NCI-H1436 (cell line): ENCODE data around the gene LRP5.

Source experiments
- DNase-seq: peaks from one replicate; lab custom pipeline; 2025; lab: John Stamatoyannopoulos, UW

Gene LRP5

DNA sequence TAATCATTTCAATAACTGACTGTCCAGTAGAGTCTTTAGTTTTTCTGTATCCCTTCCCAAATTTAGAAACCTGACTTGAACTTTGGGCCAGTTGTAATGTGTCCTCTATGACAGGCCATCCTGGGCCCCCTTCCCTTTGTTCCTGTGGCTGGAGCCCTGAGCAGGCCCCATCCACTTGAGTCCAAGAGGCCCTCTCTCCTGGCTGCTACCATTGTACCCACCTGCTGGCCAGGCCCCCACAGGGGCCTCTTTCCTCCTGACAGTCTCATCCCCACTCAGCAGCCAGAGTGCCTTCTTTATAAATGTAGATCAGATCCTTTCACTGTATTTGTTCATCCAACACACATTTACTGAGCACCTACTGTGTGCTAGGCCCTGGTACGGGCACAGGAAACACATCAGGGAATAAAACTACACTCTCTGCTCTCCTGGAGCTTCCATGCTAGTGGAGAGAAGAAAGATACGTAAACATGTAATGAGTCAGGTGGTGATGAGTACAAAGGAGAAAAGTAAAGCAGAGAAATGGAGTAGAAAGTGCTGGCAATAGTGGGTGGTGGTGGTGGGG is 2.7 kb upstream of the LRP5 start:
- DNase-seq = no peak

DNA sequence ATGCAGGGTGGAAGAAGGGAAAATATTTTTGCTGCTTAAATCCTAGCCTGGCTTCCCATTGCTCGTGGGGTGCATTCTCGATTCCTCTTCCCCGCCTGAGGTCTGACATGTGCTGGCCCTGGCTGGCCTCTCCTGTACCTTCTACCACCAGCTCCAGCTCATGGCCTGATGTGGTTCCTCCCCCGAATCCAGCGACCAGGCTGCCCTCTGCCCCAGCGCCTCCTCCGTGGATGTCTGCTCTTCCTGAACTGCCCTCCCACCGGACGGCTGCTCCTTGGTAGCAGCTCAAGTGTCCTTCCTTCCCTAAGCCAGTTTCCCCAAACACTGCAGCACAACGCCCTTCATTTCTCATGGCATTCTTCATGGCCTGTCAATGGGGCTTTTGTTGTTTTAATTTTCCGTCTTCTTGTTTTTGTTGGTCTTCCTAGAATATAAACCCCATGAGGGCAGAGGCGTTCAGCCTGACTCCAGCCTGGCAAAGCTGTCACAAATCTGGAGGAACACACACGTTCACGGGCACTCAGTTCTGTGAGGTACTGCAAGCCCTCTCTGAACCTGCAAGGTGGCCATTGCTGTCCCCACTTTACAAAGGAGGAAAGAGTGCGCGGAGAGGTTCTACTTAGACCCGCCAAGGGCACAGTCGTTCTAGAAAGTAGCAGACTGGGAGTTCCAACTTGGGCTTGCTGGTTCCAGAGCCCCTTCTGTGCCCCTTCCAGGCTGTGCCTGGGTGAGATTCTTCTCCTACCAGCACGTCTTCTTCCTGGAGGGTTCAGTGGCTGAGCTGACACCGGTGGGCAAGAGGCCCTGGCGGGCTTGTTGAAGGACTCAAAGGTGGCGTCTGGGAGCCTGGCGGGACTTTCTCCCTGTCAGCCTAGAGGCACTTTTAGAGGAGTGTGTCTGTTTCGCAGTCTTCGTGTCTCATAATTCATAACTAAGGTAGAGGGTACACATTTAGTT is 953 bp upstream of the LRP5 start:
- no peak for DNase-seq

DNA sequence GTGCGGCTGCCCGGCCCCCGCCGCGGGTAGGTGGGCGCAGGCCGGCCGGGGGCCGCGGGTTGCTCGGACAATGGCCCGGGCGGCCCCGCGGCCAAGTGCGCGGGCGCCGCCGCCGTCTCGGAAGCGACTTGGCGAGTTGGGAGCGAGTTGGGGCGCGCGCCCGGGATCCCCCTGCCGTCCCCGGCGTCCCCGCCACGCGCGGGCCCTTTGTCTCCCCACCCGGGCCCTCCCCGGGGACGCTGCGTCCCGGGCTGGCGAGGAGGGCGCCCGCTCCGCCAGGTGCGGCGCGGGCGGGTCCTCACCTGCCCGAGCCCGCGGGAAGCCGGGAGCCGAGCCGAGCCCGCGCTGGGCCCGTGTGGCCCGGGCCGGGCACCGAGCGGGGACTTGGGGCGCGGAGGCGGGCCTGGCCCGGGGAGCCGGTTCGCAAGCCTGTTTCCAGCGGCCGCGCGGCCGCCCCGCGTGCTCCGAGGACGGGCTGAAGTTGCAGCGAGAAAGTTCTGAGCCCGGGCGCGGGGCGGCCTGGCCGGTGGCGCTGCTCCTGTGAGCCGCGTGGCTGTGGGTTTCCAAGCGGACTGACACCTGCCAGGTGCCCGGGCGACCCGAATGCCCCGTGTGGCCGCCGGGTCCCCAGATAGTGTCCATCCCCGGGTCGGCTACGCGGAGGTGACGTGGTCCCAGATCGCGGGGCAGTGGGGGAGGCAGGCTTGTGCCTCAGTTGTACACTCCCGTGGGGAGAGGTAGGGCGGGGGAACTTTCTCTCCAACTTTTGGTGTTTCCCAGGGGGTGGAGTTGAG is 586 bp downstream of the LRP5 start:
- DNase-seq = no peak

DNA sequence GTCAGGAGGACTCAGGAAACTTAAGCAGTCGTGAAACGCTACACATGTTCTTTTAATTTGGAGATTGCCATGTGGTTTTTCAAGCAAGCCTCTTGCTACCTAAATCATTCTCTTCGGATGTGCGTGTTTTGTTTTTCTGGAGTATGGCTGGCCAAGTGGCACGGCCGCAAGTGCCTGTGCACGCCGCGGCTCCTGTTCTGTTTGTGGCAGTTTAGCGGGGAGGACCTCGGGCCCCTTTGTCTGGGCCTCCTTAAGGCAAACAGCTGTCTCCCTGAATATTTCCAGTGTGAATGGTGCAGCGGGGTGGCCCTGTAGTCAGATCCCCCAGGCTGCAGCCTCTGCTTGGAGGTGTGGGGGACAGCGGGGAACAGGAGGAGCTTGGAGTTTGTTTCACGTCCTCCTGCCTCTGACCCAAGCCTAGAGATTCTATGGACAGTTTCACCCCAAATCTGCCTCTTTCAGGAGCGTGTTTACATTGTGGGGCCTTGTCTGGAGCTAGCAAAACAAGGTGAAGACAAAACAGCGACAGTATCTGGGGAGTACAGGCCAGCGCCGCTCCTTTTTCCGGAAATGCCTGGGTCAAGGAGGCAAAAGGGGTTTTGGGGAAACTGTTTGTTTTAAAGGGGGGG is 1.3 kb downstream of the LRP5 start:
- no peak for DNase-seq

DNA sequence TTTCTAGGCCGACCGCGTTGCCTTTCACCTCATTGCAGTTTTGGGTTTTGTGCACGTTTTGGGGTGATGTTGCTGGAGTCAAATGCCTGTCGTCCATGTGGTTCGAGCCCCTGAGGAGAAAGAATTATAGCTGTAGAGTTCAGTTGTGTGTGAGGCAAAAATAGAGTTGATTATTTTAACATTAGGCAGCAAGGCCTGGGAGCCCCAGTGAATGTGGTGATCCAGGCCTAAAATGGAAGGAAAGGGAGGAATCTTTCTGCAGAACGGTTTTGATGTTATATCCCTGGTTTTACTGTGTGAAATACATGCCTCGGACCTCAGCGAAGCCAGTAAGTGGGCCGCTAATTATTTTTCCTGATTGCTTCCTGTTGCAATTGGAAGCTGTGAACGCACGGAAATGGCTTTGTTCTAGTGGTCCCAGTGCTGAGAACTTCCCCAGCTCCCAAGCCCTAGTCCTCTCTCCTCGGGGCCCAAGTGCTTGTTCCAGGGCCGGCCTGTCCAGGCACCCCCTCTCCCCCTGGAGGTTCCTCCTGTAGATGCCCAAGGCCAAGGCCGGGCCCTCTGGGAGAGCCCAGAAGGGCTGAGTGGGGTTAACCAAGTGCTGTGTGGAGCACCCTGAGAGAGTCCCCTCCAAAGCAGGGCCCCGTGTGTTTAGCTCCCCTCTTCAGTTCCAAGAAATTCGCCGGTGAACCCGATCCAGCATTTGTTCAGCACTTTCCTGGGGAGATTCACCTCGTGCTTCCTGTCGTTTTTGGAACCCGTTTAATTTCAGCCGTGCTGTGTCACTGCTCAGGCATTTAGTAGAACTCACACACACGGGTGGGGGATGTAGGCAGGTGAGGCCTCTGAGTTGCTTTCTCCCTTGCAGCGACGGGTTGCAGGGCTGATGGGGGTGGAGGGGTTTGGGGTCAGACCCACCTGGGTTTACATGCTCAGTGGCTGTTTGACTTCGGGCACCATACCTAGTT is 2.1 kb downstream of the LRP5 start:
- no peak for DNase-seq

DNA sequence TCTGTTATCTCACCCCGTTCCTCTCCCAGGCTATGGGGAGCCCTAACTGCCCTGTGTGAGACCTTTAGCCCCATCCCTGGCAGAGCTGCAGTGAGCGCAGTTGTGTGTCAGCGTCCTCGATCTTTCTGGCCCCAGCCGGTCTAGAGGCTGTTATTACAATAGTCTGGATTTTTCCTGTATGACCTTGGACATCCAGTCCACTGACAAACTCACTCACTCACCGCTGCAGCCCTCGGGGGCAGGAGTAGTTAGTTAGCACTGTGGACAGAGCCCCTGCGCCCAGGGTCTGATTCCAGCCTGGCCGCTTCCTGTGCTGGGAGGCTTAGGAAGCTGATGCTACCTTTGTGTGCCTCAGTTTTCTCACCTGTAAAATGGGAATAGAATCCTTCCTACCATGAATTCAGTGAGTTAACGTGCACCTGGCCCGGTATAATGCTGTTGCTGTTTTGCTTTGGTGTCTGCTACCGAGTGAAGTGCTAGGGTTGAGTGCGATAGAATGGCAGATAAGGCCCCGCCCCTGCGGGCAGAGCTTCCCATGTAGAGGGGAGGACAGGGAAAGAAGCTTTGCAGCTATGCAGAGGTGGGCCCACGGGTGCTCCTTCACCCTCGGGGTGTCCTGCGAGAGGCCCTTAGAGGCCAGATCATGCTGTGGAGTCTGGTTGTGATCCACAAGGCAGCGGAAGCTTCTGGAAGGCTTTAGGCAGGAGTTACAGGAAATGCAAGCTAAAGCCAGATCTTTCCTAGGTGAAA is 3.0 kb downstream of the LRP5 start:
- no peak for DNase-seq

DNA sequence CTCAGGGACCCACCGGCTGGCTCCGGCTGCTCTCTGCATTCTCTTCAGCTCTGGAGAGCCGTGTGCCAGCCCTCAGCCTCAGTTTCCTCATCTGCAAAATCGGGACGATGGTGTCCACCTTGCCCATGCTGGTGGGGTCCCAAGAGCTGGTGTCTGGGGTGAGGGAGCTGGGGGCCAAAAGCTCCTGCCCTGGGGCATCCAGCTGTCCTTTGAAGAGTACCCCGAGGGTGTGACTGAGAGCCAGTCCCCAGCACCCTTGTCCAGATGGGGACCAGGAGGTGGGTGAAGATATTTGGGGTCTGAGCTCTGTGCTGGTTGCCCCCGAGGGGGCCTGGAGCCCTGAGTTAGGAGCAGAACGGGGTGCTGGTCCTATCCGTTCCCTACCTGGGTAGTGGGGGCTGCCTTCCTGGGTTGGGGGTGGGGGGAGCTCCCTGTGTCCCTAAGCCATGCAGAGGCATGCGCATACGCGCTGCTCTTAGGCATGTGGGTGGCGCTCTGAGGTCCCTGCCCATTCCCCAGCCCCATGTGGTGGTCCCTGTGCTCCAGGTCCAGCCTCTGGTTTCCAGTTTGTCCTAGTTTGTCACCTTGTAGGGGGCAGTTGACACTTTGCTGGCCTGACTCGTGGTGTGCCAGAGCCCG is 4.9 kb downstream of the LRP5 start:
- no peak for DNase-seq

DNA sequence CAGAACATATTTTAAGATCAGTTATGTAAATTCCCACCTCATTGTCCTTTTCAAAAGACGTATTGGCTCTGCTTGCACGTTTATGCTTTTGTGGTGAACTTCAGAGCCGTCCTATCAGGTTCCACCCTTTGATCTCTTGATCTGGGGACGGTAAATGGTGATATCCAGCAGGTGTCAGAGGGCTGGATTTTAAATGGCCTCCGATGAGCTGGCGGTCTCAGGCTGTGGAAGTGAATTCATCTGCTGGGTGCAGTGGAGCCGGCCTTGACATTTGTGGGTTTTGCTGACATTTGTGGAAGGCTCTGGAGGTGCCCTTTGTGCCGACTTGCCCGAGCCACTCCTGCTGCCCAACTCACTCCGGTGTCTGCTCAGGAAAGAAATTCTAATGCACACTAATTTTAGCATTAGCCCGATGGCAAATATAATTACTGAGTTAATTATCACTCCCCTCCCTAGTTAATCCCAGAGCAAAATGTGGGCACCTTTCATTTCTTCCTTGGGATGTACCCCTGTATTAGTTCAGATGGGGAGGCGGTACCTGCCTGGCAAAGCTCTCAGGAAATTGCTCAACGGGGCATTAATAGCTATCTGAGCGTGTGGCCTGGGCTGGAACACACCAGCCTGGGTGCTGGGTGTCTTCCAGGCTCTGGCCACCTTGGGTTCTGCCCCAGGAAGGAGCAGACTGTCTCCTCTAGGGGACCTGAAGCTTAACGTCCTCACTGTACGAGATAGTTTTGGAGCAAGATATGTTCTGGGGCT is 9.1 kb downstream of the LRP5 start:
- no peak for DNase-seq

DNA sequence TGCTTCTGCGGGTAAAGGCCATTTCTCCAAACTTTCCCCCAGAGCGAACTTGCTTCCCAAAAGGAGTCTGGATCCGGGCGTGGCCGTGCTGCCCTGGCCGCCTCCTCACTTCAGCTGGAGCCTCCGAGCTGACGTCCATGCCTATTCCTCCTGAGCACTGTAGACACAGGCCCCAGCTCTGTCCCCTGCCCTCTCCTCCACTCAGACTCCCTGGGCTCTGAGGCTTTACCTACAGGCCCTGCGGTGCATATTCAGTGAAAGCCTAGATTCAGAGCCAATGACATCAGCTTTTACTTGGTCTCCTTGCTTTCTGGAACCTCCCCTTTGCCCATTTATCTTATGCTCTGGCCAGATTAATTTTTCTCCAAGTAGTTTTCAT is 9.7 kb downstream of the LRP5 start:
- no peak for DNase-seq

DNA sequence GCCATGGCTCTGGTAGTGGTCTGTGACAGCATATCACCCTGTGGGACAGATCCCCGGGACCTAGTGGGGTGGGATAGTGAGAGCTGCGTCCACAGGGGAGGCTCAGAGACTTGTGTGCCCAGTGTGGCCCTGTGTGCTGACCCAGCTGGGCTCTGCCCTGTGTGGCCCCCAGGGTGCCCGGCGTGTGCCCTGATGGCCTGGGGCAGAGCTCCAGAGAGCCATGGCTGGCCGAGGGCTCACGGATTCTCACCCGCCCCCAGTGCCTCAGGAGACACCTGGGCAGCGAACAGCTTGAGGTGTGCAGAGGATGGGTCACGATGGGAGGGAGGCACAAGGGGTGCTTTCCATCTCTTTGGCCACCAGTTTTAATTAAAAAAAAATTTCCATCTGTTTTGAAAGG is 11.8 kb downstream of the LRP5 start:
- no peak for DNase-seq

DNA sequence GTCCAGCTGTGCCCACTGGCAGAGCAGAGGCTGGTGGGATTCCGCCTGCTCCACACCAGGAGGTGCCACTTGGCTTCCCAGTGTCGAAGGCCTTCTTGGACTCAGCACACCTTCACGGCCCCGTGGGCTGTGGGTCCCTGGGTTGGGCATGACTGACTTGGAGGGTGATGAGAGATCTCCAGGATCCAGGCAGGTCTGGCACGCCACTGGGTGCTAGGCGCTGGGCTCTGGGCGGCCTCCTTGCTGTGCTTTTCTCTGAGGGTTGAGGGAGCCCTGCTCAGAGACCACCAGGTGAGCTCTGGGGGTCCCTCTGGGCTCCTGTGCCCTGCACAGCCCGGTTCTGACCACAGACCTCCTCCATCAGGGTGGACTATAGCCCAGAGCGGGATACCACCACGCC is 12.3 kb downstream of the LRP5 start:
- DNase-seq = no peak

DNA sequence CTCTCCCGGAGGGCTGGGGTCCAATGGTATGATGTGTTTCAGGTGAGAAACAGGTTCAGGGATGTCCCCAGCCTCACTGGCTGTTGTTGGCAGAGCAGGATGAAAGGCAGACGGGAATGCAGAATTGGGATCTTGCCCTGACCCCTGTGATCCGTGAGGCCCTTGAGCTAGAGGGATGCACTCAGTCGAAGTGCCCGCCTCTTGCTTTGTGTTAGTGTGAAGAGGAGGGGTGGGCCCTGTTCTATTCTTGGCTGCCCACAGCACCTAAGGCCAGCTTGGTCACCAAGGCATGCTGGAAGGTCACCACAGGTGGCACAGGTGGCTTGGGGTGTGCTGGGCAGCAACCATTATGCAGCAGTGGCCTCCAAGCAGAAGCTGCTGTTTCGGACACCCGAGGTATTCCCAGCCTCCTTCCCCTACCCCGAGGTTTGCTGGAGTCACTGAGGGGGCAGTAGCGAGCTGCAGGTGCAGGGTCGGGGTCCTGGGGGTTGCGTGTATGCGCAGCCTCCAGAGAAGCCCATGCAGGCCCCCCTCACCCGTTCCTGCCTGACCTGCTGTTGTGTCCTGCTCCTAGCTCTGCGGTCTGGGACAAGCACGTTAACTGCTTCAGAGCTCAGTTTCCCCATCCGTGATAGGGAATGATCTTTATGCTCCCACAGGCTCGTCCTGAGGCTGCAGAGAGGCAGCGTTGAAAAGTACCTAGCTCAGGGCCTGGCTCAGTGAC is 13.0 kb downstream of the LRP5 start:
- no peak for DNase-seq

DNA sequence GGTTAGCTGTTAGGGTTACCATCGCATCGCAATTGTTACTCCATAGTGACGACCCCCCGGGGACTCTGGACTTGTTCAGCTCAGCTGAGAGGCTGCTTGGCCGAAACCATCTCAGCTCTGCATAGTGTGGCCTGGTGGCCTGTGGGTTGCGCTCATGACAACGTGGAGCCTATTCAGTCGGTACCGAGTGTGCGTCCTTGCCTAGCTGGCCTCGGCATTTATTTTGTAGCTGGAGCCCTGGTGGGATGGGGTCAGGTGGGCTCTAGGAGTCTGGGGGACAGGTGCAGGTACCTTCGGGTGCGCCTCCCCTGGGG is 13.5 kb downstream of the LRP5 start:
- no peak for DNase-seq

DNA sequence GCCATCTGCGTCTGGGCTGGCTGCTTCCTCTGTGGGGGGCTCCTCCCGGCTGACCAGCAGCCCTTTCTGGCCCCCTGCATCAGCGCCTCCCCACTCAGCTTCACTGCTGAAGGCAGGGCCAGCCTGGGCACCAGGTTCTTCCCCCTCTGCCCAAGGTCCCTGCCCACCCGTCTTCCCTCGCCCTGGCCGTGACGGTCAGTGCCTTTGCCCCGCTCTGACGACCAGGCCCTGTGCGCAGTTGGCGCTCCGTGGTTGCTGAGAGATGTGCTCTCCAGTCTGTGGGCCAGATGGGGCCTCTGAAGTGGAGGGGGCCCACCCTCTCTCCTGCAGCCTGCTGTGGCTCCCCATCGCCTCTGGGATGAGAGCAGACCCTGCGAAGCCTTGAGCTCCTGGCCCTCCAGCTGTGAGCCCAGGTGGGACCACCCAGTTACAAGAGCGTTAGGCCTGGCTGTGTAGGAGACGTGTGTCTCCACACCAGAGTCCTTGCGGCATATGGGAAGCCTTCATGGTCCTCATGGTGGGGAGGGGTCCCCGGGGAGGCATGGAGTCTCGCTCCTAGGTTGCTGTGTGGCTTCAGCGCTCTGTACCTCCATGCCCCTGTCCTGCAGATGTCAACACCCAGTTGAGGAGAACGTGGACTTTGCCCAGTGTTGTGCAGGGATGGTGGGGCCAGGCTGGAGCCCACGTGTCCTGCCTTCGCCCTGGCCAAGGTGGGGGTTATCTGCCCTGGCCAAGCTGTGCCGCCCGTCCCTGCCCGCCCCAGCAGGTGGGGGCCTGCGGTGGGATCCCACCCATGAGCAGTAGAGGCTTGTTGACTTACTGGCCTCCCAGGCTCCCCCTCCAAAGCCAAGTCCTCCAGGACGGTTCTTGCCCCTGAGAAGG is 14.2 kb downstream of the LRP5 start:
- no peak for DNase-seq

DNA sequence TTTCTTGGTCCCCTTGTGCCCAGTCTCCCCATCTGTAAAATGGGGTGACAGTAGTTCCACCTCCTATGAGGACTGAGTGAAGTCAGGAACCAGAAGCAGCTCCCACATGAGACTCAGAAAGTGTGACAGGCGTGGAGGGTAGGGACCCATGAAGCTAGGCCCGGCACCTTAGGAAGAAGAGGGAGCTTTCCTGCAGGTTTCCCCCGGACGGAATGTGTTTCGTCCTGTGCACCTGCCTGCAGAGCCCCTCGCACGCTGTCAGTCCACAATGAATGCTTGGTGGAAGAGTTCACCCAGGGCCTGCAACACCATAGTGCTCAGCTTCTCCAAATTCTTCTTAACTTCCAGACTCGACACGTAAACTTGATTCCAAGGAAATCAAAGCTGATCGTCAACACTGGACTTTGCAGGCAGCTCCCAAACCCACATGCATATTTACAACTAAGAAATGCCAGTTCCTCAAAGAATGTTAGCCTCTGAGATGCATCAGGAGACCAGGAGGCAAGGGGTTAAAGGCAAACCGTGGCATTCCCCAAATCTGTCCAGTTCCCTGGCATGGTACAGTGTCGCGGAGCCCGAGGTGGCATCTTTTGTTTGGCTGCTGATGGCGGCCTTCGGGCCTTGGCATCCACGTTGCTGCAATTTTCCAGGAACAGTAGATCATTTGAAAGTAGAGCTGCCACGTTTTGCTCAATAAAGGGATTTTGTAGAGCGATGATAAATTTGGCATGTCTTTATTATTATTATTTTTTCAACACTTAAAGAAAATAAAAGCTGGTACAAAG is 15.4 kb downstream of the LRP5 start:
- no peak for DNase-seq

DNA sequence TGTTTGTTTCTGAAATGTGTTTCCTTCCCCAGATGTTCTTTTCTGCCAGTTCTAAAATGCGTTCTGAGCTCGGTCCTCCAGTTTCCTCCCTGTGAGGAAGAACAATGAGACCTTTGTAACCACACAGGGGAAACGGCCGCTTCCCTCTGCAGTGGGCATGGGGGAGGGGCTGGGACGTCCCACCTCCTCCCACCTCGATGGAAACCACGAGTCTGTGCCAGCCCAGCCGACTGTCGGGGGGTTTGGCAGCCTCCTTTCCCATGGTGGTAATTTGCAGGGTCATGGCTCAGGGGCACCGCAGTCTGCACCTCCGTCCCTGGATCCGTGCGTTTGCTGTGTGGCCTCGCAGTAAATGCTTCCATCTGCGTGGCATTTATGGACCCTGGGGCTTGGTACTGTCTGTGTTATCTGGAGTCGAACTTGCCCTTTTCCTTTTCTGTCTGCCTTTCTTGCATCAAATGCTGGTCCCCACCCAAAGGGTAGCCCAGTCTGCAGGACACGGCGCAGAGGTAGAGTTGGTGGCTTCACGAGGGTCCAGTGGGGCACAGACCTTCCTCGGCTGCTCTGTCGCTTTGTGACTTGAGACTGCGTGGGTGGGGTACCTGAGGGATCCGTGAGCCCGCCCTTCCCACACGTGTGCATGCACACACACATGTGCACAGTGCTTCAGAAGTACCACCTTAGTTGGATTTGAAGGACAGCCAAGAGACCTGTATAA is 16.1 kb downstream of the LRP5 start:
- DNase-seq = no peak
